Panc1 (cell line): ENCODE data around the gene ZNF665. TPM values are rescaled to one million over a fixed set of nuclear protein-coding genes. Genes with fewer than 3 reads are reported as not detected.

Experiments
- ATAC-seq: fragments of 200-7000 bp; cut with Tn5 transposase; 2 replicates; pipeline ENCODE4 v1.9.1; 2020; ENCODE audit warnings: mild to moderate bottlenecking, moderate library complexity
- BruUV-seq: library from RNA; stranded (reverse); fragments of 400-500 nt; replicated peaks from 2 replicates; lab custom pipeline; 2021; lab: Mats Ljungman, UMichigan
- CTCF ChIA-PET: fragments of 300-600 bp; sonication (Branson Sonifier 250); formaldehyde crosslinking; loops from one replicate; lab custom pipeline; 2022; ENCODE audit warnings: antibody characterized with exemption; lab: Charles Lee
- POLR2A ChIA-PET: fragments of 300-600 bp; sonication (Branson Sonifier 250); formaldehyde crosslinking; loops from one replicate; lab custom pipeline; 2022; ENCODE audit warnings: antibody characterized with exemption; lab: Charles Lee
- DNase-seq: peaks from one replicate; pipeline ENCODE4 v3.0.0-alpha.2; 2010; ENCODE audit warnings: low read depth, low spot score
- H3K27ac ChIP-seq: 2 replicates; pipeline ENCODE4 v1.5.1; 2011; ENCODE audit warnings: mild to moderate bottlenecking, low read length, inconsistent platforms
- H3K27me3 ChIP-seq: fragments of 200-500 bp; sonication (Bioruptor generic); 2 replicates; pipeline ENCODE4 v1.6.0; 2014; ENCODE audit warnings: low read length, inconsistent platforms; ENCODE audit not compliant: control insufficient read depth, insufficient read depth
- H3K36me3 ChIP-seq: fragments of 200-500 bp; sonication (Bioruptor generic); 2 replicates; pipeline ENCODE4 v1.5.1; 2014; ENCODE audit warnings: inconsistent platforms, mild to moderate bottlenecking, low read length, moderate library complexity; ENCODE audit not compliant: control insufficient read depth, insufficient read depth
- H3K4me1 ChIP-seq: 2 replicates; pipeline ENCODE4 v1.5.1; 2011; ENCODE audit warnings: inconsistent platforms, mild to moderate bottlenecking, low read length, moderate library complexity; ENCODE audit not compliant: control insufficient read depth, insufficient read depth
- H3K4me3 ChIP-seq, 2 experiments: 2 replicates each; pipeline ENCODE4 v1.5.1; 2011 to 2012; ENCODE audit warnings: low read depth in 2 of 2, low read length in 2 of 2, mild to moderate bottlenecking in 2 of 2, inconsistent platforms in 1 of 2, moderate library complexity in 1 of 2
- H3K9me3 ChIP-seq: fragments of 200-500 bp; sonication (Bioruptor generic); 2 replicates; pipeline ENCODE4 v1.5.1; 2014; ENCODE audit warnings: low read depth, mild to moderate bottlenecking, inconsistent platforms, low read length, moderate library complexity; ENCODE audit not compliant: control insufficient read depth, insufficient read depth
- CTCF ChIP-seq: fragments of 450-650 bp; IDR thresholded peaks from 2 replicates; pipeline ENCODE4 v1.5.1; 2017; ENCODE audit warnings: mild to moderate bottlenecking
- POLR2AphosphoS5 ChIP-seq: IDR thresholded peaks from 2 replicates; pipeline ENCODE4 v1.6.1; 2012; ENCODE audit warnings: mild to moderate bottlenecking, low read depth, low read length, moderate library complexity
- REST ChIP-seq, 2 experiments: IDR thresholded peaks; 2 replicates each; pipeline ENCODE4 v1.6.1; 2011 to 2012; ENCODE audit warnings: low read depth in 2 of 2, control low read depth in 1 of 2, low read length in 1 of 2, mild to moderate bottlenecking in 1 of 2, moderate library complexity in 1 of 2; ENCODE audit not compliant: insufficient read depth in 1 of 2
- SIN3A ChIP-seq: IDR thresholded peaks from 2 replicates; pipeline ENCODE4 v1.6.1; 2012; ENCODE audit warnings: low read depth, mild to moderate bottlenecking, low read length, moderate library complexity, borderline replicate concordance; ENCODE audit not compliant: insufficient read depth
- TCF7L2 ChIP-seq: IDR thresholded peaks from 2 replicates; pipeline ENCODE4 v1.6.1; 2011; ENCODE audit warnings: mild to moderate bottlenecking, low read depth, low read length, inconsistent platforms
- in situ Hi-C: cut with HindIII; loops from 2 replicates; pipeline ENCODE4 v1.10.0; 2016; ENCODE audit warnings: low sequenced_read_pairs, low pct_unique_long_range_greater_than_20kb
- intact Hi-C: fragments of 100-400 bp; cut with micrococcal nuclease; formaldehyde crosslinking; loops from one replicate; pipeline ENCODE4 v1.10.0; 2022; ENCODE audit not compliant: unreplicated experiment
- total RNA-seq: library from RNA; stranded (reverse); gene quantifications from one replicate; pipeline ENCODE4 v1.2.1, GENCODE V29; 2021; ENCODE audit not compliant: unreplicated experiment

Gene ZNF665
- total RNA-seq, 1 experiment from 2014 or later = 7.0 TPM

- in situ Hi-C loops = no loop called here
- TF ChIP-seq SIN3A (no peak), CTCF (no peak), POLR2AphosphoS5 (no peak), TCF7L2 (no peak), REST (IDR thresholded peaks at IDR 0.05; ENCODE audit: insufficient read depth in 1 of 2, low read depth in 2 of 2, low read length in 1 of 2) (no peak)
- no peaks in the 10 kb centered on the region for H3K4me1 ChIP-seq
- H3K36me3 ChIP-seq = peaks cover 3% of the 10 kb centered on the region; the same call in 1 of the 2 replicates
- no peak for DNase-seq
- H3K9me3 ChIP-seq = no peaks in the 10 kb centered on the region; the same call in 1 of the 2 replicates
- no peaks in the 10 kb centered on the region for H3K27me3 ChIP-seq
- BruUV-seq = no TSS peak
- ChIA-PET POLR2A (no interaction called here), CTCF (no interaction called here)
- intact Hi-C loops = no loop called here
- no peak overlapping the region for H3K27ac ChIP-seq
- ATAC-seq = peak; percentile 34; the same call in 1 of the 2 replicates
- H3K4me3 ChIP-seq = no peak overlapping the region
These were observed 11.0 kb downstream of the ZNF665 start for GRCh38 chr19:53182202-53182601.

GRCh38 chr19:53177986-53178385 is 15.2 kb downstream of the ZNF665 start:
- Histone ChIP-seq H3K36me3 (peaks cover 3% of the 10 kb centered on the region; the same call in 1 of the 2 replicates), H3K4me1 (no peaks in the 10 kb centered on the region), H3K27me3 (no peaks in the 10 kb centered on the region), H3K27ac (no peak overlapping the region), H3K4me3 (no peak overlapping the region), H3K9me3 (peaks cover 10% of the 10 kb centered on the region; the same call in 1 of the 2 replicates)
- TF ChIP-seq REST (IDR thresholded peaks at IDR 0.05; ENCODE audit: insufficient read depth in 1 of 2, low read depth in 2 of 2, low read length in 1 of 2) (peak in 1 of 2 experiments; percentile 85; a peak in 2 of 4 replicates), POLR2AphosphoS5 (no peak)
- CTCF ChIA-PET = no interaction called here
- in situ Hi-C loops = no loop called here
- no peak for ATAC-seq
- intact Hi-C loops = no loop called here
- no peak for DNase-seq
- POLR2A ChIA-PET = no interaction called here
- BruUV-seq = no TSS peak
